Gastroesophageal sphincter (tissue), 3 donors: ENCODE data around the gene MACROD2.

Source experiments
- CTCF ChIP-seq, 4 experiments: fragments of 200-600 bp in 2 of 4; fragments of 450-650 bp in 2 of 4; sonication (generic) in 1 of 4; IDR thresholded peaks; one replicate each; pipeline ENCODE4 v1.5.1; 2017 to 2019; ENCODE audit warnings: antibody characterized with exemption in 4 of 4, mild to moderate bottlenecking in 2 of 4, moderate library complexity in 2 of 4
- POLR2AphosphoS5 ChIP-seq: sonication (generic); formaldehyde crosslinking; IDR thresholded peaks from one replicate; pipeline ENCODE4 v1.6.1; 2017; ENCODE audit warnings: antibody characterized with exemption

DNA sequence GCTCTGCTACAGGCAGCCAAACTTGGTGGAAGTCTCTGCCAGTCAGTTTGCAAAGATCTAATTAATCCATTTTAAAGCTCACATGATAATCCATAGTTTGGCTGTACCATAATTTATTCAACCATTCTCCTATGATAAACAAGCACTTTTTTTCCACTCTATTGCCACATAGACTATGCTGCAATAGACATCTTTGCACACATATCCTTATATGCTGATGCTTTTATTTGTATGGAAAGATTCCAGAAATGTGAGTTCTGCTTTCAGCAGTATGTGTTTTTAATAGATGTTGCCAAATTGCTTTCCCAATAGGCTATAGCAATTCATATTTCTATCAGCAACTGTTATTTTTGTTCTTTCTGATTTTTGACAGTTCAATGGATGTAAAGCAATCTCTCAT lies 1950.0 kb downstream of the MACROD2 start:
- TF ChIP-seq CTCF (IDR thresholded peaks at IDR 0.05) (no peak), POLR2AphosphoS5 (no peak)
